Measurements from ENCODE around the gene CRYAB.
A peak's percentile ranks its signal among the peaks of the same experiment; 100 is the strongest.

The CRYAB gene

GRCh38 chr11:111911563-111912401 lies at the start of gene CRYAB:
Gene CRYAB, minus strand, starts transcription at chr11:111911770. Its CDS starts 46 bp downstream, at chr11:111911724.
- TF ChIP-seq CTCF (IDR thresholded peaks at IDR 0.05; ENCODE audit: low read depth, low read length): no peak
- DNase-seq (ENCODE audit: extremely low read depth, low read depth): peak; percentile 72

GRCh38 chr11:111960916-111961315 lies 49.3 kb upstream of the CRYAB start:
- no peak for TF ChIP-seq CTCF (IDR thresholded peaks at IDR 0.05; ENCODE audit: low read depth, low read length)
- DNase-seq (ENCODE audit: extremely low read depth, low read depth): no peak

GRCh38 chr11:111957663-111958444 lies 46.3 kb upstream of the CRYAB start:
- no peak for DNase-seq (ENCODE audit: extremely low read depth, low read depth)
- no peak for TF ChIP-seq CTCF (IDR thresholded peaks at IDR 0.05; ENCODE audit: low read depth, low read length)

- no peak for TF ChIP-seq CTCF (IDR thresholded peaks at IDR 0.05; ENCODE audit: low read depth, low read length)
- no peak for DNase-seq (ENCODE audit: extremely low read depth, low read depth)
These were observed 42.6 kb upstream of the CRYAB start for GRCh38 chr11:111954154-111954553.

- TF ChIP-seq CTCF (IDR thresholded peaks at IDR 0.05; ENCODE audit: low read depth, low read length): no peak
- no peak for DNase-seq (ENCODE audit: extremely low read depth, low read depth)
These were observed 40.0 kb upstream of the CRYAB start for GRCh38 chr11:111951565-111951964.

GRCh38 chr11:111949519-111950426 lies 38.2 kb upstream of the CRYAB start:
- TF ChIP-seq CTCF (IDR thresholded peaks at IDR 0.05; ENCODE audit: low read depth, low read length): no peak
- DNase-seq (ENCODE audit: extremely low read depth, low read depth): no peak

Data from AG09319 (cell line).